K562 treated with DMSO at 1 percent for 4 hours (cell line): ENCODE data around the gene PSME4. TPM values are rescaled to one million over a fixed set of nuclear protein-coding genes. Genes with fewer than 3 reads are reported as not detected.

Experiments
- total RNA-seq: library from RNA; unstranded; fragments of 300-600 nt; gene quantifications from 2 replicates; pipeline ENCODE4 v1.2.3, GENCODE V29; 2022; ENCODE audit not compliant: insufficient read depth

The PSME4 gene
- 29.9 and 30.3 TPM in 2 replicates for total RNA-seq

GRCh38 chr2:53970724-53971602 lies at the start of gene PSME4:
Gene PSME4 (minus strand): TSS chr2:53970993. CDS start chr2:53970784, 209 bp downstream.

DNA sequence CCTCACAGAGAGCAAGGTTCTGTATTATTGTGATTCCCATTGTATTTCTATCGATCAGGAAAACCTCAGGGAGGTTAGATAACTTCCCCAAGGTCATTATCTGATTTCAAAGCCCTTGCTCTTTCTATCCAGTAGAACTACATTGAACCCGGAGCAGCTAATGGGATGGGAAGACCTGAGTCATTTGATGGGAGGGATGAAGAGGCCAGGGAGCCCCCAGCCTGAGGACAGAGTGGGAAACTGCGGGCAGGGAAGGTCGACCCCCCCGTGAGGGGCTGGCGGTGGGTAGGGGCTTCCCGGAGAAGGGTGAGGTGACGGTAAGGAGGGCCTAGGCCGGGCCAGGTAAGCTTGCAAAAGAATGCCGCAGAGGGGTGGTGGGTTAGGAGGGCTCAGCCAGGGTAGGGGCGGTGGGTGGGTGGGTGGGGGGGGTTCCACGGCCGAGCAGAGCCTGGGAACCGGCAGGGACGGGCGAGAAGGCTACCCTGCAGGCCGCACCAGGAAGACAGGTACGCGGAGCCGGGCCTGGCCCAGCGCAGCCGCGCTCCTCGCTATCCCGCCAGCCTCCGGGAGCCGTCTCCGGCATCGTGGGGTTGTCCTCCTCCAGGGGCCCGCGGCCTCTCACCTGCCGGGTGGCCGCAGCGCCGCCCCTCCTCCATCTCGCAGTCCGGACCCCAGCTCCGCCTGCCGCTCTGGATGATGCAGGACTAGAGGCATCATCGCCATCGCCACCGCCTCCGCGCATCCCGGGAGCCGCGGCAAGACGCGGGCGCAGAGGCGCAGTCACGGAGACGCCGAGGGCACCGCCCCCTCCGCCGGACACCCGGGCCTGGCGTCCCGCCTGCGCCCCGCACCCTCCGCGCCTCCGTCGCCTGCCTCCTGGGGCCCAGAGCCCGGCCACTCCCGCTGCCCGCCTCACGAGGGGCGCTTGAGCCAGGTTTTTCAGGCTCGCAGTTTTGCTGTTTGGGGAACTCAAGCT lies 111.3 kb downstream of the PSME4 start, which contains the start of gene GPR75:
Gene GPR75, minus strand, starts transcription at position 762 of the 976 bp plus-strand sequence. CDS start 5,211 bp downstream, outside the sequence.

Other genes starting within 250 kb of the PSME4 start
- 7.9 and 8.7 TPM in 2 replicates for gene CHAC2, start 203.2 kb downstream of the PSME4 start, total RNA-seq
- gene ASB3, start 184.0 kb downstream of the PSME4 start, total RNA-seq, result 9.5 and 10.6 TPM in 2 replicates
- 23.4 and 27.1 TPM in 2 replicates for gene ERLEC1, start 183.9 kb downstream of the PSME4 start, total RNA-seq
- gene GPR75, start 111.0 kb downstream of the PSME4 start, total RNA-seq, result 1.6 and 3.1 TPM in 2 replicates
- 4.9 and 9.8 TPM in 2 replicates for gene ACYP2, start 144.6 kb upstream of the PSME4 start, total RNA-seq